K562 (cell line): ENCODE measurements around the gene YOD1. TPM values are rescaled to one million over a fixed set of nuclear protein-coding genes. Genes with fewer than 3 reads are reported as not detected.
A peak's percentile ranks its signal among the peaks of the same experiment; 100 is the strongest.

Source experiments
- BCL6 ChIP-seq: fragments of 250-450 bp; sonication (Bioruptor Pico); IDR thresholded peaks from 2 replicates; pipeline ENCODE4 v1.4.0; 2020
- EGR1 ChIP-seq: fragments of 450-650 bp; conservative IDR thresholded peaks from 2 replicates; pipeline ENCODE4 v1.6.1; 2017; ENCODE audit warnings: mild to moderate bottlenecking
- ERF ChIP-seq: fragments of 450-650 bp; formaldehyde crosslinking; IDR thresholded peaks from 2 replicates; pipeline ENCODE4 v1.4.0; 2020; ENCODE audit warnings: mild to moderate bottlenecking, mixed read lengths
- HOXB6 ChIP-seq: fragments of 250-450 bp; sonication (Bioruptor Pico); IDR thresholded peaks from 2 replicates; pipeline ENCODE4 v1.5.1; 2022; ENCODE audit warnings: mild to moderate bottlenecking, borderline replicate concordance
- KLF6 ChIP-seq: fragments of 250-450 bp; sonication (Bioruptor Pico); IDR thresholded peaks from 2 replicates; pipeline ENCODE4 v1.4.0; 2020; ENCODE audit warnings: mild to moderate bottlenecking, moderate library complexity, borderline replicate concordance
- MGA ChIP-seq: fragments of 450-650 bp; IDR thresholded peaks from 2 replicates; pipeline ENCODE4 v1.6.1; 2016; ENCODE audit warnings: mild to moderate bottlenecking, moderate library complexity
- STAT5A ChIP-seq: IDR thresholded peaks from 2 replicates; pipeline ENCODE4 v1.6.1; 2012; ENCODE audit warnings: low read length, inconsistent platforms, borderline replicate concordance
- TFAP4 ChIP-seq: sonication (generic); formaldehyde crosslinking; IDR thresholded peaks from 2 replicates; pipeline ENCODE4 v1.8.0; 2022; ENCODE audit warnings: missing genetic modification reagents, mild to moderate bottlenecking, moderate library complexity, borderline replicate concordance
- ZHX1 ChIP-seq: fragments of 150-350 bp; conservative IDR thresholded peaks from 2 replicates; pipeline ENCODE4 v1.6.1; 2014; ENCODE audit warnings: low read length
- ZKSCAN8 ChIP-seq: fragments of 200-800 bp; sonication (Bioruptor generic); IDR thresholded peaks from 2 replicates; pipeline ENCODE4 v1.6.1; 2016; ENCODE audit warnings: missing genetic modification characterization, missing compliant biosample characterization
- ZNF184 ChIP-seq: sonication (generic); formaldehyde crosslinking; IDR thresholded peaks from 2 replicates; pipeline ENCODE4 v1.5.0; 2020; ENCODE audit warnings: missing genetic modification reagents
- ZNF232 ChIP-seq: sonication (generic); formaldehyde crosslinking; IDR thresholded peaks from 2 replicates; pipeline ENCODE4 v1.8.0; 2022; ENCODE audit warnings: mild to moderate bottlenecking, missing genetic modification reagents
- polyA plus RNA-seq, 8 experiments: library from polyadenylated mRNA; depleted of rRNA in 4 of 8; stranded (reverse) in 5 of 8; unstranded in 3 of 8; fragments of >200 nt; fragmentation: Nextera tagmentation in 2 of 8; fragmentation: Illumina TruSeq in 1 of 8; extraction: Ambion mirVana in 2 of 8; extraction: Trizol in 1 of 8; gene quantifications; 2 replicates each; pipeline versions ENCODE4 v1.2.1 to v1.2.3, GENCODE V29; 2011 to 2014; ENCODE audit warnings: inconsistent platforms in 1 of 8, missing spikeins in 1 of 8
- total RNA-seq, 7 experiments: library from RNA; depleted of rRNA in 6 of 7; stranded (reverse); fragments of >200 nt in 6 of 7; fragmentation: Illumina TruSeq in 2 of 7; extraction: Trizol in 2 of 7; gene quantifications; 2 replicates each; pipeline versions ENCODE4 v1.2.1 to v1.2.3, GENCODE V29; 2011 to 2021; ENCODE audit warnings: low replicate concordance in 1 of 7

Gene YOD1
- total and polyA plus RNA-seq, 9 of the 15 experiments (the other 6 are each of a cell fraction or from before 2014, with no cell fraction given), result 18.2 to 78.1 (median 46.9) TPM

GRCh38 chr1:207024202-207025145 lies 26.5 kb downstream of the YOD1 start (continued):
- TF ChIP-seq TFAP4, result peak; percentile 97
- peak; percentile 97 for TF ChIP-seq STAT5A
- TF ChIP-seq ZKSCAN8 (CRISPR knock-in tag), result peak; percentile 94
- peak; percentile 96 for TF ChIP-seq EGR1
- 0 out of 2 replicates have a peak, but pooled peaks have one; percentile 41 for TF ChIP-seq ZNF232 (CRISPR knock-in tag)
- TF ChIP-seq BCL6 (CRISPR knock-in tag), result peak; percentile 98
- TF ChIP-seq ZHX1, result 0 out of 2 replicates have a peak, but pooled peaks have one; percentile 12
- TF ChIP-seq MGA, result peak; percentile 99
- peak; percentile 82; the same call in 1 of the 2 replicates for TF ChIP-seq HOXB6 (CRISPR knock-in tag)
- TF ChIP-seq KLF6 (CRISPR knock-in tag), result peak; percentile 99
- peak; percentile 98 for TF ChIP-seq ERF (CRISPR knock-in tag)
- no peak for TF ChIP-seq ZNF184 (CRISPR knock-in tag)
